Dermis lymphatic vessel endothelial cell (primary cell): ENCODE data around the gene SLC16A7. TPM values are rescaled to one million over a fixed set of nuclear protein-coding genes. Genes with fewer than 3 reads are reported as not detected.

ENCODE experiments used
- total RNA-seq: library from RNA; depleted of rRNA; stranded (reverse); fragments of >200 nt; gene quantifications from 2 replicates; pipeline ENCODE4 v1.2.1, GENCODE V29; 2014

Gene SLC16A7
- total RNA-seq, result 3.3 and 8.2 TPM in 2 replicates

GRCh38 chr12:59595883-59596540 lies at the start of gene SLC16A7:
Gene SLC16A7 (plus strand): TSS chr12:59596029. CDS start chr12:59704802, 108,773 bp downstream.

